GM19351 (cell line): ENCODE results near the gene DIO3.

Experiments used
- ATAC-seq: cut with Tn5 transposase; IDR thresholded peaks from one replicate; pipeline ENCODE4 v1.9.1; 2021; ENCODE audit warnings: mild to moderate bottlenecking, moderate library complexity; ENCODE audit not compliant: unreplicated experiment

DIO3 gene

GRCh38 chr14:101579372-101580080 is 18.2 kb downstream of the DIO3 start:
- no peak for ATAC-seq

- ATAC-seq = no peak
Observed at GRCh38 chr14:101581806-101582205, 20.5 kb downstream of the DIO3 start.

GRCh38 chr14:101582294-101582693 is 21.0 kb downstream of the DIO3 start:
- ATAC-seq = no peak

GRCh38 chr14:101583006-101583714 is 21.9 kb downstream of the DIO3 start:
- ATAC-seq = no peak

- ATAC-seq = no peak
Observed at GRCh38 chr14:101583715-101584054, 22.4 kb downstream of the DIO3 start.

- ATAC-seq = no peak
Observed at GRCh38 chr14:101584055-101584859, 23.0 kb downstream of the DIO3 start.

GRCh38 chr14:101585211-101585610 is 23.9 kb downstream of the DIO3 start:
- no peak for ATAC-seq

GRCh38 chr14:101586531-101587430 is 25.5 kb downstream of the DIO3 start:
- ATAC-seq = no peak

GRCh38 chr14:101587441-101587911 is 26.2 kb downstream of the DIO3 start:
- ATAC-seq = no peak

GRCh38 chr14:101588286-101588975 is 27.1 kb downstream of the DIO3 start:
- ATAC-seq = no peak

- ATAC-seq = no peak
Observed at GRCh38 chr14:101588990-101589389, 27.7 kb downstream of the DIO3 start.

GRCh38 chr14:101589486-101590015 is 28.3 kb downstream of the DIO3 start:
- no peak for ATAC-seq

GRCh38 chr14:101590062-101590461 is 28.8 kb downstream of the DIO3 start:
- ATAC-seq = no peak

- ATAC-seq = no peak
Observed at GRCh38 chr14:101590616-101591015, 29.3 kb downstream of the DIO3 start.

- no peak for ATAC-seq
Observed at GRCh38 chr14:101591121-101591520, 29.8 kb downstream of the DIO3 start.

- ATAC-seq = no peak
Observed at GRCh38 chr14:101591582-101591981, 30.3 kb downstream of the DIO3 start.

- no peak for ATAC-seq
Observed at GRCh38 chr14:101593411-101594238, 32.3 kb downstream of the DIO3 start.

GRCh38 chr14:101594511-101595148 is 33.3 kb downstream of the DIO3 start:
- no peak for ATAC-seq
